Measurements from ENCODE around the gene CNTNAP2. TPM values are rescaled to one million over a fixed set of nuclear protein-coding genes. Genes with fewer than 3 reads are reported as not detected.

CNTNAP2 gene
- total and polyA plus RNA-seq, 9 of the 15 experiments (the other 6 are each of a cell fraction or from before 2014, with no cell fraction given) = 0.04 to 0.62 (median 0.09) TPM; not detected in 4

- Histone ChIP-seq H3K27me3 (ENCODE audit: control insufficient read depth in 2 of 2, insufficient read depth in 2 of 2, low read length in 2 of 2) (no peaks in the 10 kb centered on the region), H3K9me1 (ENCODE audit: control insufficient read depth, insufficient read depth, low read length) (no peaks in the 10 kb centered on the region), H3K4me1 (replicated peaks in 1 of 2; ENCODE audit: control insufficient read depth in 2 of 2, insufficient read depth in 2 of 2, low read length in 2 of 2) (no peaks in the 10 kb centered on the region), H3K36me3 (ENCODE audit: control insufficient read depth, insufficient read depth, low read length) (no peaks in the 10 kb centered on the region), H3K9me3 (replicated peaks; ENCODE audit: control insufficient read depth, insufficient read depth, low read depth, low read length) (no peaks in the 10 kb centered on the region), H2AFZ (ENCODE audit: low read depth, low read length) (no peak overlapping the region), H3K9ac (ENCODE audit: insufficient read depth in 1 of 2, low read depth in 2 of 2, low read length in 2 of 2) (no peak overlapping the region), H3K4me3 (no peak overlapping the region), H3K27ac (ENCODE audit: extremely low read depth, low read depth, low read length) (no peak overlapping the region), H3K4me2 (ENCODE audit: insufficient read depth, low read length) (no peak overlapping the region), H3K79me2 (ENCODE audit: control insufficient read depth, insufficient read depth, low read length) (no peaks in the 10 kb centered on the region), H4K20me1 (replicated peaks; ENCODE audit: control insufficient read depth, insufficient read depth, low read length) (no peaks in the 10 kb centered on the region)
- no TSS peak for BruUV-seq (replicated peaks)
- FAIRE-seq (no peak), ATAC-seq (no peak), DNase-seq (ENCODE audit: extremely low read depth in 1 of 4, low spot score in 3 of 4) (no peak)
- ChIA-PET CTCF (ENCODE audit: low intra/inter-chr PET ratio) (no interaction called here), POLR2A (no interaction called here)
- in situ Hi-C loops (cut with MboI) = no loop called here
- 0% methylated on average over 1 of the region's 1 CpG for WGBS (ENCODE audit: insufficient coverage, low coverage, missing lambda C conversion rate)
- intact Hi-C loops (cut with micrococcal nuclease) = no loop called here
- no peak for TF ChIP-seq BCLAF1 (IDR thresholded peaks at IDR 0.05; ENCODE audit: borderline replicate concordance in 1 of 2, control insufficient read depth in 1 of 2, low read depth in 2 of 2, low read length in 1 of 2)
- TF ChIP-seq MTF1 (CRISPR knock-in tag; IDR thresholded peaks at IDR 0.05; ENCODE audit: borderline replicate concordance) = no peak
- TF ChIP-seq PTRF (tag; IDR thresholded peaks at IDR 0.05) = no peak
- no peak for TF ChIP-seq EGR1 (conservative IDR thresholded peaks at IDR 0.05)
- TF ChIP-seq ZNF134 (CRISPR knock-in tag; conservative IDR thresholded peaks at IDR 0.05) = no peak
- no peak for TF ChIP-seq ZZZ3 (IDR thresholded peaks at IDR 0.05)
- TF ChIP-seq ZNF785 (CRISPR knock-in tag; IDR thresholded peaks at IDR 0.05) = no peak
- no peak for TF ChIP-seq RAD51 (IDR thresholded peaks at IDR 0.05; ENCODE audit: borderline replicate concordance, low read depth)
- no peak for TF ChIP-seq ZNF41 (CRISPR knock-in tag; conservative IDR thresholded peaks at IDR 0.05)
- no peak for TF ChIP-seq RBM14 (IDR thresholded peaks at IDR 0.05; ENCODE audit: borderline replicate concordance, insufficient read depth, low read depth, low read length)
- TF ChIP-seq PCBP1 (IDR thresholded peaks at IDR 0.05; ENCODE audit: low read depth, low read length, poor library complexity, severe bottlenecking) = no peak
- no peak for TF ChIP-seq THRB (CRISPR knock-in tag; conservative IDR thresholded peaks at IDR 0.05)
- no peak for TF ChIP-seq ZNF175 (CRISPR knock-in tag; IDR thresholded peaks at IDR 0.05; ENCODE audit: low read depth)
- TF ChIP-seq ZC3H11A (IDR thresholded peaks at IDR 0.05; ENCODE audit: low read depth, low read length) = no peak
These were observed 821.2 kb downstream of the CNTNAP2 start for GRCh38 chr7:146937836-146938235.
